ENCODE measurements around the gene STPG3.

GRCh38 chr9:137211532-137211931 is 39.6 kb upstream of the STPG3 start:
- TF ChIP-seq, protein P1, sequence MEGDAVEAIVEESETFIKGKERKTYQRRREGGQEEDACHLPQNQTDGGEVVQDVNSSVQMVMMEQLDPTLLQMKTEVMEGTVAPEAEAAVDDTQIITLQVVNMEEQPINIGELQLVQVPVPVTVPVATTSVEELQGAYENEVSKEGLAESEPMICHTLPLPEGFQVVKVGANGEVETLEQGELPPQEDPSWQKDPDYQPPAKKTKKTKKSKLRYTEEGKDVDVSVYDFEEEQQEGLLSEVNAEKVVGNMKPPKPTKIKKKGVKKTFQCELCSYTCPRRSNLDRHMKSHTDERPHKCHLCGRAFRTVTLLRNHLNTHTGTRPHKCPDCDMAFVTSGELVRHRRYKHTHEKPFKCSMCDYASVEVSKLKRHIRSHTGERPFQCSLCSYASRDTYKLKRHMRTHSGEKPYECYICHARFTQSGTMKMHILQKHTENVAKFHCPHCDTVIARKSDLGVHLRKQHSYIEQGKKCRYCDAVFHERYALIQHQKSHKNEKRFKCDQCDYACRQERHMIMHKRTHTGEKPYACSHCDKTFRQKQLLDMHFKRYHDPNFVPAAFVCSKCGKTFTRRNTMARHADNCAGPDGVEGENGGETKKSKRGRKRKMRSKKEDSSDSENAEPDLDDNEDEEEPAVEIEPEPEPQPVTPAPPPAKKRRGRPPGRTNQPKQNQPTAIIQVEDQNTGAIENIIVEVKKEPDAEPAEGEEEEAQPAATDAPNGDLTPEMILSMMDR (IDR thresholded peaks at IDR 0.05), result no peak
- TF ChIP-seq POLR2A (IDR thresholded peaks at IDR 0.05) (no peak), POLR2AphosphoS5 (IDR thresholded peaks at IDR 0.05; ENCODE audit: insufficient read depth in 1 of 2, low read depth in 1 of 2) (no peak)

Measured in vagina (tissue), 2 donors.